OCI-LY7 (cell line): ENCODE measurements around the gene CEACAM18.

Experiments
- EZH2phosphoT487 ChIP-seq: fragments of 200-600 bp; sonication (generic); IDR thresholded peaks from 2 replicates; pipeline ENCODE4 v1.6.1; 2018; ENCODE audit warnings: low read depth, borderline replicate concordance, mild to moderate bottlenecking, mixed run types, antibody characterized with exemption, low read length, moderate library complexity, mixed read lengths
- TF ChIP-seq, protein P1 (sequence below): fragments of 200-600 bp; sonication (generic); conservative IDR thresholded peaks from 2 replicates; pipeline ENCODE4 v1.5.1; 2014; ENCODE audit warnings: mild to moderate bottlenecking, antibody characterized with exemption, low read length, moderate library complexity, mixed read lengths

GRCh38 chr19:51458051-51458645, 20.2 kb upstream of the CEACAM18 start, which contains the start of gene SIGLEC8:
- TF ChIP-seq, protein P1, sequence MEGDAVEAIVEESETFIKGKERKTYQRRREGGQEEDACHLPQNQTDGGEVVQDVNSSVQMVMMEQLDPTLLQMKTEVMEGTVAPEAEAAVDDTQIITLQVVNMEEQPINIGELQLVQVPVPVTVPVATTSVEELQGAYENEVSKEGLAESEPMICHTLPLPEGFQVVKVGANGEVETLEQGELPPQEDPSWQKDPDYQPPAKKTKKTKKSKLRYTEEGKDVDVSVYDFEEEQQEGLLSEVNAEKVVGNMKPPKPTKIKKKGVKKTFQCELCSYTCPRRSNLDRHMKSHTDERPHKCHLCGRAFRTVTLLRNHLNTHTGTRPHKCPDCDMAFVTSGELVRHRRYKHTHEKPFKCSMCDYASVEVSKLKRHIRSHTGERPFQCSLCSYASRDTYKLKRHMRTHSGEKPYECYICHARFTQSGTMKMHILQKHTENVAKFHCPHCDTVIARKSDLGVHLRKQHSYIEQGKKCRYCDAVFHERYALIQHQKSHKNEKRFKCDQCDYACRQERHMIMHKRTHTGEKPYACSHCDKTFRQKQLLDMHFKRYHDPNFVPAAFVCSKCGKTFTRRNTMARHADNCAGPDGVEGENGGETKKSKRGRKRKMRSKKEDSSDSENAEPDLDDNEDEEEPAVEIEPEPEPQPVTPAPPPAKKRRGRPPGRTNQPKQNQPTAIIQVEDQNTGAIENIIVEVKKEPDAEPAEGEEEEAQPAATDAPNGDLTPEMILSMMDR, result no peak
- TF ChIP-seq EZH2phosphoT487, result no peak
